C4-2B (cell line): ENCODE data around the gene KCNK5.

Experiments used
- CTCF ChIP-seq: fragments of 450-650 bp; conservative IDR thresholded peaks from 2 replicates; pipeline ENCODE4 v1.5.1; 2017; ENCODE audit warnings: mild to moderate bottlenecking
- ZFX ChIP-seq: fragments of 450-650 bp; IDR thresholded peaks from 2 replicates; pipeline ENCODE4 v1.6.1; 2017

GRCh38 chr6:39188098-39188450, 41.2 kb downstream of the KCNK5 start:
- no peak for TF ChIP-seq CTCF
- TF ChIP-seq ZFX = no peak
